Measurements from ENCODE around the gene MPP2.
"Not testable (repeated sequence)": the region's sequence is repeated elsewhere in the genome, so short reads cannot be mapped to it uniquely, and the experiment has no call there.

Gene MPP2

GRCh38 chr17:43875476-43876147 lies 31.7 kb downstream of the MPP2 start:
- no peak for DNase-seq (ENCODE audit: low read depth)

- no peak for DNase-seq (ENCODE audit: low read depth)
These were observed 33.0 kb downstream of the MPP2 start for GRCh38 chr17:43874293-43874692.

- DNase-seq (ENCODE audit: low read depth) = no peak
These were observed 33.5 kb downstream of the MPP2 start for GRCh38 chr17:43873815-43874214.

- no peak for DNase-seq (ENCODE audit: low read depth)
These were observed 34.2 kb downstream of the MPP2 start for GRCh38 chr17:43873091-43873490.

GRCh38 chr17:43871946-43872690 lies 35.2 kb downstream of the MPP2 start:
- DNase-seq (ENCODE audit: low read depth) = no peak

GRCh38 chr17:43869031-43869430 lies 38.3 kb downstream of the MPP2 start:
- DNase-seq (ENCODE audit: low read depth) = not testable (repeated sequence)

GRCh38 chr17:43868226-43868994 lies 38.9 kb downstream of the MPP2 start:
- DNase-seq (ENCODE audit: low read depth) = no peak

GRCh38 chr17:43864161-43864984 lies 43.0 kb downstream of the MPP2 start:
- no peak for DNase-seq (ENCODE audit: low read depth)

- no peak for DNase-seq (ENCODE audit: low read depth)
These were observed 45.4 kb downstream of the MPP2 start for GRCh38 chr17:43861960-43862359.

- DNase-seq (ENCODE audit: low read depth) = no peak
These were observed 46.3 kb downstream of the MPP2 start for GRCh38 chr17:43860927-43861622.

- DNase-seq (ENCODE audit: low read depth) = no peak
These were observed 47.1 kb downstream of the MPP2 start for GRCh38 chr17:43860077-43860725.

GRCh38 chr17:43857957-43858600 lies 49.3 kb downstream of the MPP2 start:
- DNase-seq (ENCODE audit: low read depth) = no peak

GRCh38 chr17:43857141-43857540 lies 50.2 kb downstream of the MPP2 start:
- no peak for DNase-seq (ENCODE audit: low read depth)

- DNase-seq (ENCODE audit: low read depth) = no peak
These were observed 51.2 kb downstream of the MPP2 start for GRCh38 chr17:43856141-43856540.

- DNase-seq (ENCODE audit: low read depth) = no peak
These were observed 52.3 kb downstream of the MPP2 start for GRCh38 chr17:43855061-43855460.

GRCh38 chr17:43854498-43854897 lies 52.8 kb downstream of the MPP2 start:
- DNase-seq (ENCODE audit: low read depth) = no peak

- DNase-seq (ENCODE audit: low read depth) = no peak
These were observed 53.8 kb downstream of the MPP2 start for GRCh38 chr17:43853546-43853945.

- no peak for DNase-seq (ENCODE audit: low read depth)
These were observed 54.8 kb downstream of the MPP2 start for GRCh38 chr17:43852571-43852970.

- DNase-seq (ENCODE audit: low read depth) = no peak
These were observed 58.2 kb downstream of the MPP2 start for GRCh38 chr17:43849116-43849515.

- DNase-seq (ENCODE audit: low read depth) = no peak
These were observed 58.7 kb downstream of the MPP2 start for GRCh38 chr17:43848601-43849000.

Data from activated T-cell treated with anti-CD3 and anti-CD28 coated beads for 48 hours (primary cell).